Loucy (cell line): ENCODE results near the gene ARL16.

Experiments
- EZH2phosphoT487 ChIP-seq: fragments of 200-600 bp; IDR thresholded peaks from 2 replicates; pipeline ENCODE4 v1.6.1; 2018; ENCODE audit warnings: antibody characterized with exemption, mild to moderate bottlenecking, moderate library complexity, borderline replicate concordance
- TF ChIP-seq, protein P1 (sequence below): fragments of 200-600 bp; sonication (generic); conservative IDR thresholded peaks from 2 replicates; pipeline ENCODE4 v1.5.1; 2014; ENCODE audit warnings: mild to moderate bottlenecking, antibody characterized with exemption, low read length

DNA sequence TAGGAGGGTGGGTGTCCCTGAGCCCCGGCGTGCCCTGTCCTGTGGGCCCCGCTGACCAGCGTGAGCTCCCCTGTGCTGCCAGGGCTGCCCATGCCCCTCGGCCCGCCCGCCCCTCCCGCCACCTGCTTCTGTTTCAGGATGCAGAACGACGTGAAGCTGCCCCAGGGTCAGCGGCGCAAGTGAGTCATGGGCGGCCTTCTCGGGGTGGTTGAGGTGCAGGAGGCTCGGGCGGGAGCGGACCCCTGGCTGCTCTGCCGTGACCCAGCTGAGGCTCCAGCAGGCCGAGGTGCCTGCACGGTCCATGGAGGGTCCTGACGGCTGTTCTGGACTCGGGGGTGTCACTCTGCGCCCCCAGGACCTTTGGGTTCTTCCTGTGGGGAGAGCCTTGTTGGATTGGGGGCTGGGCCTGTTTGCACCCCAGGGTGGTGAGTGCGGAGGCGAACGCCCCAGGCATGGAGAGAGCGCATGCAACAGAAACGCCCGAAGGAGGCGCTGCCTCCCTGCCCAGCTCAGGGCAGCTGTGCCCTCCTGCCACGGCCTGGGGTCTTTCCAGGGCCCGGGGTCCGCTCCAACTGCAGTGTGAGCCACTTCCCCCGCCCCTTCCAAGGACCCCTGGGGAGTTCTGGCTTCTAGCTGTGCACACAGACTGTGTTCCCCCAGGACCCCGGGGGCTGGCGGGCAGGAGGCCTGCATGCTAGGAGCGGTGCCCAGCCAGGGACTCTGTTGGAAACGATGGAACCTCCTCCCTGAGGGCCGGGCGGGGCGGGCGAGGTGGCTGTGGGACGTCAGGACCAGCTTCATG is 32.5 kb upstream of the ARL16 start:
- TF ChIP-seq, protein P1, sequence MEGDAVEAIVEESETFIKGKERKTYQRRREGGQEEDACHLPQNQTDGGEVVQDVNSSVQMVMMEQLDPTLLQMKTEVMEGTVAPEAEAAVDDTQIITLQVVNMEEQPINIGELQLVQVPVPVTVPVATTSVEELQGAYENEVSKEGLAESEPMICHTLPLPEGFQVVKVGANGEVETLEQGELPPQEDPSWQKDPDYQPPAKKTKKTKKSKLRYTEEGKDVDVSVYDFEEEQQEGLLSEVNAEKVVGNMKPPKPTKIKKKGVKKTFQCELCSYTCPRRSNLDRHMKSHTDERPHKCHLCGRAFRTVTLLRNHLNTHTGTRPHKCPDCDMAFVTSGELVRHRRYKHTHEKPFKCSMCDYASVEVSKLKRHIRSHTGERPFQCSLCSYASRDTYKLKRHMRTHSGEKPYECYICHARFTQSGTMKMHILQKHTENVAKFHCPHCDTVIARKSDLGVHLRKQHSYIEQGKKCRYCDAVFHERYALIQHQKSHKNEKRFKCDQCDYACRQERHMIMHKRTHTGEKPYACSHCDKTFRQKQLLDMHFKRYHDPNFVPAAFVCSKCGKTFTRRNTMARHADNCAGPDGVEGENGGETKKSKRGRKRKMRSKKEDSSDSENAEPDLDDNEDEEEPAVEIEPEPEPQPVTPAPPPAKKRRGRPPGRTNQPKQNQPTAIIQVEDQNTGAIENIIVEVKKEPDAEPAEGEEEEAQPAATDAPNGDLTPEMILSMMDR: no peak
- no peak for TF ChIP-seq EZH2phosphoT487
